Smooth muscle cell (in vitro differentiated cells): ENCODE measurements around the gene SYNDIG1. TPM values are rescaled to one million over a fixed set of nuclear protein-coding genes. Genes with fewer than 3 reads are reported as not detected.

Experiments used
- DNase-seq: peaks from one replicate; lab custom pipeline; 2025; ENCODE audit not compliant: unreplicated experiment; lab: John Stamatoyannopoulos, UW
- H2AFZ ChIP-seq: fragments of 200-600 bp; sonication (generic); 2 replicates; pipeline ENCODE4 v1.6.0; 2016; ENCODE audit warnings: antibody characterized with exemption, low read depth, mild to moderate bottlenecking
- H3F3A ChIP-seq: fragments of 200-600 bp; sonication (generic); 2 replicates; pipeline ENCODE4 v1.6.0; 2017; ENCODE audit warnings: antibody characterized with exemption, low read depth
- H3K27ac ChIP-seq: fragments of 200-600 bp; sonication (generic); 2 replicates; pipeline ENCODE4 v1.5.1; 2016; ENCODE audit warnings: low read depth, mild to moderate bottlenecking
- H3K27me3 ChIP-seq: fragments of 200-600 bp; sonication (generic); 2 replicates; pipeline ENCODE4 v1.6.1; 2016; ENCODE audit warnings: low read depth, mild to moderate bottlenecking
- H3K36me3 ChIP-seq: fragments of 200-600 bp; sonication (generic); 2 replicates; pipeline ENCODE4 v1.5.1; 2016; ENCODE audit warnings: low read depth
- H3K4me1 ChIP-seq: fragments of 200-600 bp; sonication (generic); 2 replicates; pipeline ENCODE4 v1.5.1; 2016; ENCODE audit warnings: low read depth
- H3K4me2 ChIP-seq: fragments of 200-600 bp; sonication (generic); 2 replicates; pipeline ENCODE4 v1.6.0; 2016; ENCODE audit warnings: mild to moderate bottlenecking
- H3K4me3 ChIP-seq: fragments of 200-600 bp; sonication (generic); 2 replicates; pipeline ENCODE4 v1.5.1; 2016; ENCODE audit warnings: mild to moderate bottlenecking
- H3K79me2 ChIP-seq: fragments of 200-600 bp; sonication (generic); 2 replicates; pipeline ENCODE4 v1.6.0; 2016; ENCODE audit warnings: low read depth, mild to moderate bottlenecking
- H3K9ac ChIP-seq: fragments of 200-600 bp; sonication (generic); 2 replicates; pipeline ENCODE4 v1.6.0; 2016; ENCODE audit warnings: low read depth
- H3K9me3 ChIP-seq: fragments of 200-600 bp; sonication (generic); replicated peaks from 2 replicates; pipeline ENCODE4 v1.5.1; 2016; ENCODE audit warnings: low read depth
- H4K20me1 ChIP-seq: fragments of 200-600 bp; sonication (generic); 2 replicates; pipeline ENCODE4 v1.6.0; 2016; ENCODE audit warnings: low read depth
- WGBS: methylation state at CpG from one replicate; pipeline ENCODE4 v1.1.7; 2016; ENCODE audit warnings: low lambda C conversion rate; 5-methylcytosine and 5-hydroxymethylcytosine counted together
- polyA plus RNA-seq: library from polyadenylated mRNA; unstranded; fragments of >200 nt; fragmentation: Nextera tagmentation; extraction: Ambion mirVana; gene quantifications from 2 replicates; pipeline ENCODE4 v1.2.1, GENCODE V29; 2016
- total RNA-seq: library from RNA; depleted of rRNA; stranded (reverse); fragments of >200 nt; gene quantifications from 2 replicates; pipeline ENCODE4 v1.2.3, GENCODE V29; 2014
- TF ChIP-seq, protein P1 (sequence below): fragments of 200-600 bp; sonication (generic); IDR thresholded peaks from 2 replicates; pipeline ENCODE4 v1.5.1; 2017; ENCODE audit warnings: borderline replicate concordance, mild to moderate bottlenecking, antibody characterized with exemption; ENCODE audit not compliant: insufficient read depth, poor library complexity, severe bottlenecking

The SYNDIG1 gene
- total and polyA plus RNA-seq, 2 experiments from 2014 or later: 1.8 to 2.2 TPM

DNA sequence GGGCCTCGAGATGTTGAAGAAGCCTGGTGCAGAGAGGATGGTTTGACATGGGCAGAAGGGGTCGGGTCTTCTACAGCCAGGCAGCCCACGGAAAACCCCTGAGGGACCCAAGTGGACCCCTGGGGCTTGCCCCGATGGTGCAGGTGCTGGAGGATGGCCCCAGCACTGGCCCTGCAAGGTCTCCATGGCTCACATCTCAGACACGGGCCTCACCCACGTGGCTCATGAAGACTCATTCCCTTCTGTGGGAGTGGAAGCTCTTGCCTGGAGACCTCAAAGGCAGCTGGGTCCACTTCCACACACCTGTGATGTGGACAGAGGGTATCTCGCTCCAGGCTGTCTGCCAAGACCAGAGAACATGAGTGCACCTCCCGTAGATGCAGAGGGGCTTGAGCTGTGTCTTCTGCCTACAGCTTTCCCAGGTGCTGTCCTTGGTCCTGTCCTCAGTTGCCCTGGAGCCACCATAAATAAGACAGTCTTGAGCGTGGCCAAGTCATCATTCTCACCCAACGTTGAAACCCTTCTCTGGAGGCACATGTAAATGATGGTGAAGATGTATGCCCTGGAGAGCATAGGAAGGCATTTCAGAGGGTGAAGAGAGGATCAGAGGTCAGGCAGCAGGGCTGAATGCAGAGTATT lies 108.0 kb downstream of the SYNDIG1 start:
- Histone ChIP-seq H2AFZ (no peak overlapping the region), H3K4me1 (no peaks in the 10 kb centered on the region), H3K36me3 (no peaks in the 10 kb centered on the region), H3F3A (no peaks in the 10 kb centered on the region), H3K27me3 (no peaks in the 10 kb centered on the region), H3K4me3 (no peak overlapping the region), H3K79me2 (no peaks in the 10 kb centered on the region), H4K20me1 (no peaks in the 10 kb centered on the region), H3K4me2 (no peak overlapping the region), H3K9ac (no peak overlapping the region), H3K27ac (no peak overlapping the region), H3K9me3 (no peaks in the 10 kb centered on the region)
- WGBS: 91% methylated on average over 10 of the region's 10 CpGs
- TF ChIP-seq, protein P1, sequence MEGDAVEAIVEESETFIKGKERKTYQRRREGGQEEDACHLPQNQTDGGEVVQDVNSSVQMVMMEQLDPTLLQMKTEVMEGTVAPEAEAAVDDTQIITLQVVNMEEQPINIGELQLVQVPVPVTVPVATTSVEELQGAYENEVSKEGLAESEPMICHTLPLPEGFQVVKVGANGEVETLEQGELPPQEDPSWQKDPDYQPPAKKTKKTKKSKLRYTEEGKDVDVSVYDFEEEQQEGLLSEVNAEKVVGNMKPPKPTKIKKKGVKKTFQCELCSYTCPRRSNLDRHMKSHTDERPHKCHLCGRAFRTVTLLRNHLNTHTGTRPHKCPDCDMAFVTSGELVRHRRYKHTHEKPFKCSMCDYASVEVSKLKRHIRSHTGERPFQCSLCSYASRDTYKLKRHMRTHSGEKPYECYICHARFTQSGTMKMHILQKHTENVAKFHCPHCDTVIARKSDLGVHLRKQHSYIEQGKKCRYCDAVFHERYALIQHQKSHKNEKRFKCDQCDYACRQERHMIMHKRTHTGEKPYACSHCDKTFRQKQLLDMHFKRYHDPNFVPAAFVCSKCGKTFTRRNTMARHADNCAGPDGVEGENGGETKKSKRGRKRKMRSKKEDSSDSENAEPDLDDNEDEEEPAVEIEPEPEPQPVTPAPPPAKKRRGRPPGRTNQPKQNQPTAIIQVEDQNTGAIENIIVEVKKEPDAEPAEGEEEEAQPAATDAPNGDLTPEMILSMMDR: no peak
- no peak for DNase-seq

GRCh38 chr20:24578567-24579415 lies 109.4 kb downstream of the SYNDIG1 start:
- no peak for DNase-seq
- Histone ChIP-seq H3K9ac (no peak overlapping the region), H3F3A (no peaks in the 10 kb centered on the region), H3K4me2 (no peak overlapping the region), H3K27me3 (no peaks in the 10 kb centered on the region), H3K9me3 (no peaks in the 10 kb centered on the region), H3K4me3 (no peak overlapping the region), H4K20me1 (no peaks in the 10 kb centered on the region), H2AFZ (no peak overlapping the region), H3K79me2 (no peaks in the 10 kb centered on the region), H3K36me3 (no peaks in the 10 kb centered on the region), H3K27ac (no peak overlapping the region), H3K4me1 (no peaks in the 10 kb centered on the region)
- 86% methylated on average over 19 of the region's 19 CpGs for WGBS
- TF ChIP-seq, protein P1: no peak

GRCh38 chr20:24579475-24579874 lies 110.0 kb downstream of the SYNDIG1 start:
- Histone ChIP-seq H3K27me3 (no peaks in the 10 kb centered on the region), H3K4me2 (no peak overlapping the region), H2AFZ (no peak overlapping the region), H3K9me3 (no peaks in the 10 kb centered on the region), H3K4me3 (no peak overlapping the region), H3K27ac (no peak overlapping the region), H3K9ac (no peak overlapping the region), H3F3A (no peaks in the 10 kb centered on the region), H3K36me3 (no peaks in the 10 kb centered on the region), H4K20me1 (no peaks in the 10 kb centered on the region), H3K4me1 (no peaks in the 10 kb centered on the region), H3K79me2 (no peaks in the 10 kb centered on the region)
- TF ChIP-seq, protein P1: no peak
- WGBS: 89% methylated on average over 10 of the region's 10 CpGs
- no peak for DNase-seq
